PC-9 (cell line): Measurements from ENCODE around the gene RRP1.

Experiments
- CTCF ChIP-seq: fragments of 200-600 bp; sonication (generic); conservative IDR thresholded peaks from 2 replicates; pipeline ENCODE4 v1.6.1; 2017; ENCODE audit warnings: mixed run types, antibody characterized with exemption, mild to moderate bottlenecking, moderate library complexity
- EZH2 ChIP-seq: fragments of 200-600 bp; sonication (generic); IDR thresholded peaks from 2 replicates; pipeline ENCODE4 v1.8.0; 2017; ENCODE audit warnings: antibody characterized with exemption, low read depth

- TF ChIP-seq CTCF (no peak), EZH2 (no peak)
These were observed 16.0 kb downstream of the RRP1 start for GRCh38 chr21:43805275-43805800.
